K562 (cell line): ENCODE measurements around the gene USP6. TPM values are rescaled to one million over a fixed set of nuclear protein-coding genes. Genes with fewer than 3 reads are reported as not detected.

Experiments used
- ATAC-seq: fragments of 200-7000 bp; cut with Tn5 transposase; 3 replicates; pipeline ENCODE4 v1.9.1; 2020; ENCODE audit warnings: moderate library complexity
- BruUV-seq: library from RNA; stranded (reverse); fragments of 400-500 nt; replicated peaks from 2 replicates; lab custom pipeline; 2021; lab: Mats Ljungman, UMichigan
- CTCF ChIA-PET: fragments of 300-600 bp; formaldehyde crosslinking; extraction: SDS; loops from one replicate; lab custom pipeline; 2021; ENCODE audit warnings: low intra/inter-chr PET ratio; lab: Yijun Ruan, JAX
- POLR2A ChIA-PET: fragments of 300-600, 350-650 bp; sonication (Branson Sonifier 250); formaldehyde crosslinking; extraction: SDS; loops from one replicate; lab custom pipeline; 2021; ENCODE audit warnings: antibody characterized with exemption, inconsistent platforms; lab: Yijun Ruan, JAX
- DNase-seq, 4 experiments: peaks; one replicate each; pipeline versions ENCODE4 v3.0.0 to v3.0.0-alpha.2; 2011 to 2018; ENCODE audit warnings: low spot score in 3 of 4, mixed read lengths in 3 of 4; ENCODE audit errors: extremely low read depth in 1 of 4
- FAIRE-seq: peaks from 2 replicates; lab custom pipeline; 2011; peaks lifted over from hg19 to GRCh38; lab: Jason Lieb, UNC
- H2AFZ ChIP-seq: 2 replicates; pipeline ENCODE4 v1.6.0; 2011; ENCODE audit warnings: low read depth, low read length, control low read depth, inconsistent platforms
- H3K27ac ChIP-seq: fragments of 200-600 bp; 3 replicates; pipeline ENCODE4 v1.8.0; 2011; ENCODE audit warnings: low read depth, mild to moderate bottlenecking, control low read depth, inconsistent platforms, low read length, moderate library complexity, mixed read lengths; ENCODE audit errors: extremely low read depth
- H3K27me3 ChIP-seq, 2 experiments: fragments of 300-600 bp in 1 of 2; 2 replicates in 1 of 2; 3 replicates in 1 of 2; pipeline versions ENCODE4 v1.6.0 to v1.8.0; 2011; ENCODE audit warnings: inconsistent platforms in 2 of 2, low read length in 2 of 2, mild to moderate bottlenecking in 1 of 2, mixed read lengths in 1 of 2, moderate library complexity in 1 of 2; ENCODE audit not compliant: control insufficient read depth in 2 of 2, insufficient read depth in 2 of 2
- H3K36me3 ChIP-seq: fragments of 300-600 bp; 3 replicates; pipeline ENCODE4 v1.8.0; 2011; ENCODE audit warnings: mild to moderate bottlenecking, low read length, inconsistent platforms; ENCODE audit not compliant: control insufficient read depth, insufficient read depth
- H3K4me1 ChIP-seq, 2 experiments: fragments of 200-600 bp in 1 of 2; replicated peaks in 1 of 2; 2 replicates in 1 of 2; 3 replicates in 1 of 2; pipeline versions ENCODE4 v1.5.1 to v1.8.0; 2011; ENCODE audit warnings: inconsistent platforms in 2 of 2, low read length in 2 of 2, mild to moderate bottlenecking in 1 of 2, mixed read lengths in 1 of 2, moderate library complexity in 1 of 2; ENCODE audit not compliant: control insufficient read depth in 2 of 2, insufficient read depth in 2 of 2
- H3K4me2 ChIP-seq: 2 replicates; pipeline ENCODE4 v1.6.1; 2011; ENCODE audit warnings: low read length, control low read depth, inconsistent platforms, mixed read lengths; ENCODE audit not compliant: insufficient read depth
- H3K4me3 ChIP-seq: fragments of 200-600 bp; sonication (generic), shearing (Covaris generic); 2 replicates; pipeline ENCODE4 v1.5.1; 2016; ENCODE audit warnings: control low read depth, inconsistent platforms
- H3K79me2 ChIP-seq: fragments of 200-600 bp; 3 replicates; pipeline ENCODE4 v1.8.0; 2011; ENCODE audit warnings: low read length, inconsistent platforms; ENCODE audit not compliant: control insufficient read depth, insufficient read depth
- H3K9ac ChIP-seq, 2 experiments: 2 replicates each; pipeline versions ENCODE4 v1.6.0 to v1.6.1; 2011; ENCODE audit warnings: low read depth in 2 of 2, low read length in 2 of 2, control low read depth in 1 of 2, inconsistent platforms in 1 of 2, mild to moderate bottlenecking in 1 of 2, mixed read lengths in 1 of 2; ENCODE audit not compliant: insufficient read depth in 1 of 2
- H3K9me1 ChIP-seq: one replicate; pipeline ENCODE4 v1.6.0; 2011; ENCODE audit warnings: inconsistent platforms, mild to moderate bottlenecking, low read length, moderate library complexity; ENCODE audit not compliant: control insufficient read depth, insufficient read depth
- H3K9me3 ChIP-seq: replicated peaks from 2 replicates; pipeline ENCODE4 v1.5.1; 2011; ENCODE audit warnings: low read depth, low read length, inconsistent platforms; ENCODE audit not compliant: control insufficient read depth, insufficient read depth
- H4K20me1 ChIP-seq: replicated peaks from 2 replicates; pipeline ENCODE4 v1.6.1; 2011; ENCODE audit warnings: low read length, inconsistent platforms, mixed read lengths; ENCODE audit not compliant: control insufficient read depth, insufficient read depth
- CREBBP ChIP-seq: IDR thresholded peaks from one replicate; pipeline ENCODE4 v1.6.1; 2012; ENCODE audit warnings: low read depth, mild to moderate bottlenecking, control low read depth, inconsistent platforms, low read length
- EGR1 ChIP-seq: fragments of 450-650 bp; conservative IDR thresholded peaks from 2 replicates; pipeline ENCODE4 v1.6.1; 2017; ENCODE audit warnings: mild to moderate bottlenecking
- GABPB1 ChIP-seq: sonication (generic); formaldehyde crosslinking; IDR thresholded peaks from 2 replicates; pipeline ENCODE4 v1.8.0; 2022; ENCODE audit warnings: mild to moderate bottlenecking, missing genetic modification reagents
- KAT7 ChIP-seq: sonication (generic); formaldehyde crosslinking; IDR thresholded peaks from 2 replicates; pipeline ENCODE4 v1.8.0; 2022; ENCODE audit warnings: missing genetic modification reagents, mild to moderate bottlenecking, borderline replicate concordance
- MAX ChIP-seq: sonication (generic); formaldehyde crosslinking; IDR thresholded peaks from 2 replicates; pipeline ENCODE4 v1.9.0; 2022; ENCODE audit warnings: mild to moderate bottlenecking, missing genetic modification reagents
- PHB2 ChIP-seq: fragments of 450-650 bp; IDR thresholded peaks from 2 replicates; pipeline ENCODE4 v1.6.1; 2017; ENCODE audit warnings: low read depth
- RBM15 ChIP-seq: fragments of 200-400 bp; formaldehyde crosslinking; IDR thresholded peaks from 2 replicates; pipeline ENCODE4 v1.6.1; 2018; ENCODE audit warnings: mild to moderate bottlenecking, low read length, moderate library complexity; ENCODE audit not compliant: insufficient read depth
- RFX5 ChIP-seq: IDR thresholded peaks from 2 replicates; pipeline ENCODE4 v1.6.1; 2011; ENCODE audit warnings: low read depth, mild to moderate bottlenecking, improper control_type of control experiment, low read length
- SMARCA5 ChIP-seq: fragments of 450-650 bp; IDR thresholded peaks from 2 replicates; pipeline ENCODE4 v1.6.1; 2016
- SRF ChIP-seq, 2 experiments: fragments of 250-450, 450-650 bp in 1 of 2; sonication (Bioruptor Pico) in 1 of 2; sonication (generic) in 1 of 2; formaldehyde crosslinking; IDR thresholded peaks; 2 replicates each; pipeline versions ENCODE4 v1.5.0 to v1.5.1; 2020 to 2022; ENCODE audit warnings: mild to moderate bottlenecking in 1 of 2, missing genetic modification reagents in 1 of 2
- TARDBP ChIP-seq: fragments of 450-650 bp; IDR thresholded peaks from 2 replicates; pipeline ENCODE4 v1.6.1; 2016
- TSC22D4 ChIP-seq: fragments of 450-650 bp; IDR thresholded peaks from 2 replicates; pipeline ENCODE4 v1.6.1; 2016; ENCODE audit warnings: missing genetic modification characterization, missing biosample characterization, control low read depth
- USF1 ChIP-seq: sonication (generic); formaldehyde crosslinking; IDR thresholded peaks from 2 replicates; pipeline ENCODE4 v1.9.0; 2022; ENCODE audit warnings: mild to moderate bottlenecking, missing genetic modification reagents
- XRCC5 ChIP-seq: fragments of 200-400 bp; formaldehyde crosslinking; IDR thresholded peaks from 2 replicates; pipeline ENCODE4 v1.6.1; 2017; ENCODE audit warnings: low read depth, mild to moderate bottlenecking, low read length
- ZNF583 ChIP-seq: fragments of 250-450 bp; sonication (Bioruptor Pico); IDR thresholded peaks from 2 replicates; pipeline ENCODE4 v1.4.0; 2020
- WGBS: fragments of 100-300 bp; shearing (Covaris generic); methylation state at CpG from one replicate; pipeline ENCODE4 v1.1.6; 2016; ENCODE audit warnings: low coverage, mixed read lengths; ENCODE audit not compliant: insufficient coverage; ENCODE audit errors: missing lambda C conversion rate; 5-methylcytosine and 5-hydroxymethylcytosine counted together
- in situ Hi-C: fragments of 300-500 bp; cut with MboI; formaldehyde crosslinking; loops from 4 replicates; pipeline ENCODE4 v1.15.0; 2018; ENCODE audit warnings: inconsistent platforms, mixed read lengths
- intact Hi-C: fragments of 100-400 bp; cut with micrococcal nuclease; formaldehyde crosslinking; loops from 2 replicates; pipeline ENCODE4 v1.14.2; 2022
- polyA plus RNA-seq, 8 experiments: library from polyadenylated mRNA; depleted of rRNA in 4 of 8; stranded (reverse) in 5 of 8; unstranded in 3 of 8; fragments of >200 nt; fragmentation: Nextera tagmentation in 2 of 8; fragmentation: Illumina TruSeq in 1 of 8; extraction: Ambion mirVana in 2 of 8; extraction: Trizol in 1 of 8; gene quantifications; 2 replicates each; pipeline versions ENCODE4 v1.2.1 to v1.2.3, GENCODE V29; 2011 to 2014; ENCODE audit warnings: inconsistent platforms in 1 of 8, missing spikeins in 1 of 8
- total RNA-seq, 7 experiments: library from RNA; depleted of rRNA in 6 of 7; stranded (reverse); fragments of >200 nt in 6 of 7; fragmentation: Illumina TruSeq in 2 of 7; extraction: Trizol in 2 of 7; gene quantifications; 2 replicates each; pipeline versions ENCODE4 v1.2.1 to v1.2.3, GENCODE V29; 2011 to 2021; ENCODE audit warnings: low replicate concordance in 1 of 7
- TF ChIP-seq, protein P1 (sequence below): sonication (generic); formaldehyde crosslinking; IDR thresholded peaks from 2 replicates; pipeline ENCODE4 v1.8.1; 2023; ENCODE audit warnings: mild to moderate bottlenecking, missing genetic modification reagents
- TF ChIP-seq, protein P2 (sequence below): fragments of 450-650 bp; IDR thresholded peaks from 2 replicates; pipeline ENCODE4 v1.6.1; 2018; ENCODE audit not compliant: partially characterized antibody

Gene USP6
- total and polyA plus RNA-seq, 9 of the 15 experiments (the other 6 are each of a cell fraction or from before 2014, with no cell fraction given) = 0.01 to 0.09 (median 0.04) TPM; not detected in 4

DNA sequence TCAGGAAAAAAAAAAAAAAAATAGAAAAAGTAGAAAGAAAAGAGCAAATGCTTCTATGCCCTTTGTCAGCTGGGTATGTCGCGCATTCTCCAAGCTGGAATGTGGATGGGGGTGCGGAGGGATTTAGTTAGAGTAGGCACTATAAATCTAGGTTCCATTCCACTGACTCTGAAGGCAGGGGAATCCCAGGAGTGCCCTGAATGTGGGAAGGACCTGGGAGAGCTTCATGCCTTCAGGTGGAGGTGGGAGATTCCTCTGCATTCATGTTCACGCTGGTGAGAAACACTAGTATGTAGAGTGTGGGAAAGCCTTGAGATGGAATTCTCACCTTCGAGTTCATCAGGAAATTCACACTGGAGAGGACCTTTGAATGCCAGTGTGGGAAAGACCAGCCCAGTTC lies 16.6 kb upstream of the USP6 start:
- peaks cover 4 to 14% of the 10 kb centered on the region in 2 experiments; a peak in 3 of 5 replicates for H3K27me3 ChIP-seq
- ChIA-PET CTCF (no interaction called here), POLR2A (no interaction called here)
- no peak for ATAC-seq
- no TSS peak for BruUV-seq
- H3K79me2 ChIP-seq = no peaks in the 10 kb centered on the region
- no peak overlapping the region for H3K9ac ChIP-seq
- H3K9me3 ChIP-seq = no peaks in the 10 kb centered on the region; the same call in 1 of the 2 replicates
- H3K9me1 ChIP-seq = no peaks in the 10 kb centered on the region
- H3K27ac ChIP-seq = no peak overlapping the region
- no peak overlapping the region for H3K4me2 ChIP-seq
- WGBS = 0% methylated on average over 2 of the region's 5 CpGs
- H3K4me3 ChIP-seq = no peak overlapping the region
- no peak for FAIRE-seq
- intact Hi-C loops = no loop called here
- no peaks in the 10 kb centered on the region for H3K36me3 ChIP-seq
- DNase-seq = no peak
- H4K20me1 ChIP-seq = no peaks in the 10 kb centered on the region
- in situ Hi-C loops = no loop called here
- no peaks in the 10 kb centered on the region for H3K4me1 ChIP-seq
- no peak overlapping the region for H2AFZ ChIP-seq
- TF ChIP-seq, protein P1, sequence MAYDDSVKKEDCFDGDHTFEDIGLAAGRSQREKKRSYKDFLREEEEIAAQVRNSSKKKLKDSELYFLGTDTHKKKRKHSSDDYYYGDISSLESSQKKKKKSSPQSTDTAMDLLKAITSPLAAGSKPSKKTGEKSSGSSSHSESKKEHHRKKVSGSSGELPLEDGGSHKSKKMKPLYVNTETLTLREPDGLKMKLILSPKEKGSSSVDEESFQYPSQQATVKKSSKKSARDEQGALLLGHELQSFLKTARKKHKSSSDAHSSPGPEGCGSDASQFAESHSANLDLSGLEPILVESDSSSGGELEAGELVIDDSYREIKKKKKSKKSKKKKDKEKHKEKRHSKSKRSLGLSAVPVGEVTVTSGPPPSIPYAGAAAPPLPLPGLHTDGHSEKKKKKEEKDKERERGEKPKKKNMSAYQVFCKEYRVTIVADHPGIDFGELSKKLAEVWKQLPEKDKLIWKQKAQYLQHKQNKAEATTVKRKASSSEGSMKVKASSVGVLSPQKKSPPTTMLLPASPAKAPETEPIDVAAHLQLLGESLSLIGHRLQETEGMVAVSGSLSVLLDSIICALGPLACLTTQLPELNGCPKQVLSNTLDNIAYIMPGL = no peak
- TF ChIP-seq KAT7 = no peak
- TF ChIP-seq RBM15 = no peak
- TF ChIP-seq SMARCA5 = no peak
- no peak for TF ChIP-seq XRCC5
- TF ChIP-seq MAX (CRISPR knock-in tag) = no peak
- no peak for TF ChIP-seq GABPB1
- no peak for TF ChIP-seq SRF (CRISPR knock-in tag; IDR thresholded peaks at IDR 0.05)
- no peak for TF ChIP-seq TSC22D4 (tag)
- TF ChIP-seq RFX5 = no peak
- TF ChIP-seq TARDBP = no peak
- no peak for TF ChIP-seq EGR1
- TF ChIP-seq USF1 (CRISPR knock-in tag) = no peak
- no peak for TF ChIP-seq PHB2
- TF ChIP-seq CREBBP = no peak
- no peak for TF ChIP-seq ZNF583 (CRISPR knock-in tag)
- TF ChIP-seq, protein P2, sequence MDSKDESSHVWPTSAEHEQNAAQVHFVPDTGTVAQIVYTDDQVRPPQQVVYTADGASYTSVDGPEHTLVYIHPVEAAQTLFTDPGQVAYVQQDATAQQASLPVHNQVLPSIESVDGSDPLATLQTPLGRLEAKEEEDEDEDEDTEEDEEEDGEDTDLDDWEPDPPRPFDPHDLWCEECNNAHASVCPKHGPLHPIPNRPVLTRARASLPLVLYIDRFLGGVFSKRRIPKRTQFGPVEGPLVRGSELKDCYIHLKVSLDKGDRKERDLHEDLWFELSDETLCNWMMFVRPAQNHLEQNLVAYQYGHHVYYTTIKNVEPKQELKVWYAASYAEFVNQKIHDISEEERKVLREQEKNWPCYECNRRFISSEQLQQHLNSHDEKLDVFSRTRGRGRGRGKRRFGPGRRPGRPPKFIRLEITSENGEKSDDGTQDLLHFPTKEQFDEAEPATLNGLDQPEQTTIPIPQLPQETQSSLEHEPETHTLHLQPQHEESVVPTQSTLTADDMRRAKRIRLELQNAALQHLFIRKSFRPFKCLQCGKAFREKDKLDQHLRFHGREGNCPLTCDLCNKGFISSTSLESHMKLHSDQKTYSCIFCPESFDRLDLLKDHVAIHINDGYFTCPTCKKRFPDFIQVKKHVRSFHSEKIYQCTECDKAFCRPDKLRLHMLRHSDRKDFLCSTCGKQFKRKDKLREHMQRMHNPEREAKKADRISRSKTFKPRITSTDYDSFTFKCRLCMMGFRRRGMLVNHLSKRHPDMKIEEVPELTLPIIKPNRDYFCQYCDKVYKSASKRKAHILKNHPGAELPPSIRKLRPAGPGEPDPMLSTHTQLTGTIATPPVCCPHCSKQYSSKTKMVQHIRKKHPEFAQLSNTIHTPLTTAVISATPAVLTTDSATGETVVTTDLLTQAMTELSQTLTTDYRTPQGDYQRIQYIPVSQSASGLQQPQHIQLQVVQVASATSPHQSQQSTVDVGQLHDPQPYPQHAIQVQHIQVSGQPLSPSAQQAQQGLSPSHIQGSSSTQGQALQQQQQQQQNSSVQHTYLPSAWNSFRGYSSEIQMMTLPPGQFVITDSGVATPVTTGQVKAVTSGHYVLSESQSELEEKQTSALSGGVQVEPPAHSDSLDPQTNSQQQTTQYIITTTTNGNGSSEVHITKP = no peak
